Choroid plexus epithelial cell (primary cell): ENCODE measurements around the gene RNF214.

Experiments
- DNase-seq: peaks from one replicate; pipeline ENCODE4 v3.0.0-alpha.2; 2010; ENCODE audit warnings: low read depth
- H3K4me3 ChIP-seq: 2 replicates; pipeline ENCODE4 v1.5.1; 2011; ENCODE audit warnings: low read depth, mild to moderate bottlenecking, control low read depth, low read length, moderate library complexity
- TF ChIP-seq, protein P1 (sequence below): conservative IDR thresholded peaks from 2 replicates; pipeline ENCODE4 v1.5.1; 2011; ENCODE audit warnings: low read depth, mild to moderate bottlenecking, control low read depth, inconsistent platforms, low read length, moderate library complexity

Gene RNF214

DNA sequence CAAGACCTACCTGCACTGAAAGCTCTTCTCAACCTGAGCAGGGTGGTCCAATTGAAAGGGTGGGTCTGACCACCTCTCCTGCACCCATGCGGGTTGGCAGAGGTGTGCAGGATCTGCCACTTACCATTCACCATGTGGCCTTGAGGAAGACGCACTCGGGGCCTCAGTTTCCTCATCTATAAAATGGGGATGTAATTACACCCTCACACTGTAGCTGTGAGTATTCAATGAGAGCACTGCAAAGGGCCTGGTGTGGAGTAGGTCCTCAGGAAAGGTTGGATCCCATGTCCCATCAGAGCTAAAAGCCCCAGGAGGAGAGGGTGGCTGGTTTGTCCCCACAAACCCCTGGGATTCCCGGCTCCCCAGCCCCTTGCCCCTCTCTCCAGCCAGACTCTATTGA, 33.9 kb upstream of the RNF214 start:
- H3K4me3 ChIP-seq, result peak overlapping the region; percentile 66
- DNase-seq, result no peak
- TF ChIP-seq, protein P1, sequence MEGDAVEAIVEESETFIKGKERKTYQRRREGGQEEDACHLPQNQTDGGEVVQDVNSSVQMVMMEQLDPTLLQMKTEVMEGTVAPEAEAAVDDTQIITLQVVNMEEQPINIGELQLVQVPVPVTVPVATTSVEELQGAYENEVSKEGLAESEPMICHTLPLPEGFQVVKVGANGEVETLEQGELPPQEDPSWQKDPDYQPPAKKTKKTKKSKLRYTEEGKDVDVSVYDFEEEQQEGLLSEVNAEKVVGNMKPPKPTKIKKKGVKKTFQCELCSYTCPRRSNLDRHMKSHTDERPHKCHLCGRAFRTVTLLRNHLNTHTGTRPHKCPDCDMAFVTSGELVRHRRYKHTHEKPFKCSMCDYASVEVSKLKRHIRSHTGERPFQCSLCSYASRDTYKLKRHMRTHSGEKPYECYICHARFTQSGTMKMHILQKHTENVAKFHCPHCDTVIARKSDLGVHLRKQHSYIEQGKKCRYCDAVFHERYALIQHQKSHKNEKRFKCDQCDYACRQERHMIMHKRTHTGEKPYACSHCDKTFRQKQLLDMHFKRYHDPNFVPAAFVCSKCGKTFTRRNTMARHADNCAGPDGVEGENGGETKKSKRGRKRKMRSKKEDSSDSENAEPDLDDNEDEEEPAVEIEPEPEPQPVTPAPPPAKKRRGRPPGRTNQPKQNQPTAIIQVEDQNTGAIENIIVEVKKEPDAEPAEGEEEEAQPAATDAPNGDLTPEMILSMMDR, result no peak

DNA sequence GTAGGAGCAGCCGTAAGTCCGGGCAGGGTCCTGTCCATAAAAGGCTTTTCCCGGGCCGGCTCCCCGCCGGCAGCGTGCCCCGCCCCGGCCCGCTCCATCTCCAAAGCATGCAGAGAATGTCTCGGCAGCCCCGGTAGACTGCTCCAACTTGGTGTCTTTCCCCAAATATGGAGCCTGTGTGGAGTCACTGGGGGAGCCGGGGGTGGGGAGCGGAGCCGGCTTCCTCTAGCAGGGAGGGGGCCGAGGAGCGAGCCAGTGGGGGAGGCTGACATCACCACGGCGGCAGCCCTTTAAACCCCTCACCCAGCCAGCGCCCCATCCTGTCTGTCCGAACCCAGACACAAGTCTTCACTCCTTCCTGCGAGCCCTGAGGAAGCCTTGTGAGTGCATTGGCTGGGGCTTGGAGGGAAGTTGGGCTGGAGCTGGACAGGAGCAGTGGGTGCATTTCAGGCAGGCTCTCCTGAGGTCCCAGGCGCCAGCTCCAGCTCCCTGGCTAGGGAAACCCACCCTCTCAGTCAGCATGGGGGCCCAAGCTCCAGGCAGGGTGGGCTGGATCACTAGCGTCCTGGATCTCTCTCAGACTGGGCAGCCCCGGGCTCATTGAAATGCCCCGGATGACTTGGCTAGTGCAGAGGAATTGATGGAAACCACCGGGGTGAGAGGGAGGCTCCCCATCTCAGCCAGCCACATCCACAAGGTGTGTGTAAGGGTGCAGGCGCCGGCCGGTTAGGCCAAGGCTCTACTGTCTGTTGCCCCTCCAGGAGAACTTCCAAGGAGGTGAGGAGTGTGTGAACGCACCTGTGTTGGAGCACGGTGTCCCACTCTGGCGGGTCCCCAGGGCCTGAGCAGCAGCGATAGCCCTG, 33.2 kb upstream of the RNF214 start, which contains the start of gene TAGLN:
Gene TAGLN, plus strand, starts transcription at position 318 of the 863 bp plus-strand sequence. CDS start 3,644 bp downstream, outside the sequence.
- H3K4me3 ChIP-seq, result peak within 1 kb of the TSS; percentile 66
- DNase-seq, result peak; percentile 95
- TF ChIP-seq, protein P1, result no peak

DNA sequence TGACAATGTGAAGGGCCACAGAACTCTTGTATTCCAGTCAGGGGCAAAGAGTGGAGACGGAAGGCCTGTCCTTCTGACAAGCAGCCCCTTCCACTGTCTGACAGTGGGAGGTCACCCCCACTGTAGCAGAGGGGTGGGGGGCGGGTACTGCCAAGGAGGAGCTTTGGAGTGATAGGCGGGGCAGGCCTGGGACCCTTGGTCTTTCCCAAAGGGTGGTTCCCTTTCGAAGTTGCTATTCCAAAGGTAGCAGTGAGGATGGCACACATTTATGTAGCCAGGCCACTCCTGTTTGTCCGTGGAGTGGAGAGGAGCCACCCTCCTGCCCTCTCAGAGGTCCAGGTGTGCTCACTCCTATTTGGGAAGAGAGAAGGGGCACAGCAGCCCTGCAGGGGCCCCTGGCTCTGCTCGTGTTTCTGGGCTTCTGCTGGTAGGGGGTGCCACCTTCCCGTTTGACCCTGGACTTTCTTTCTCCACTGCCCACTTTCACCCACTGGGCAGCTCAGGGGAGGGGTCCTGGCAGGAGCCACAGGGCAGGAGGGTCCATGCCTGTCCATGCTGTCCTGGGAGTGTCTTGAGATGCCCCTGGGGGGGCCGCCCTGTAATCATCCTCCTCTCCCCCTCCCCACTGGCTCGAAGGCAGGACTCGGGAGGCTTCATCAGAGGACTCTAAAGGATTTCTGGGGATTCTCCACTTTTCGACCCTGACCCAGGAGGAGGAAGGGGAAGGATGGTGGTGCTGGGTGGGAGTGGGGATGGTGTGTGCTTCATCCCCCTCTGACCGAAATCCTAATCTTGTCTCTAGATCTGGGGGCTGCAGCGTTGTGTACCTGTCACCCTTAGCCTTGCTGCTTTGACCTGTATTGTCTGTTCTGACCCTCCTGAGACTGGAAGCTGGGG, 32.3 kb upstream of the RNF214 start:
- H3K4me3 ChIP-seq, result peak overlapping the region; percentile 66
- TF ChIP-seq, protein P1, result no peak
- no peak for DNase-seq

DNA sequence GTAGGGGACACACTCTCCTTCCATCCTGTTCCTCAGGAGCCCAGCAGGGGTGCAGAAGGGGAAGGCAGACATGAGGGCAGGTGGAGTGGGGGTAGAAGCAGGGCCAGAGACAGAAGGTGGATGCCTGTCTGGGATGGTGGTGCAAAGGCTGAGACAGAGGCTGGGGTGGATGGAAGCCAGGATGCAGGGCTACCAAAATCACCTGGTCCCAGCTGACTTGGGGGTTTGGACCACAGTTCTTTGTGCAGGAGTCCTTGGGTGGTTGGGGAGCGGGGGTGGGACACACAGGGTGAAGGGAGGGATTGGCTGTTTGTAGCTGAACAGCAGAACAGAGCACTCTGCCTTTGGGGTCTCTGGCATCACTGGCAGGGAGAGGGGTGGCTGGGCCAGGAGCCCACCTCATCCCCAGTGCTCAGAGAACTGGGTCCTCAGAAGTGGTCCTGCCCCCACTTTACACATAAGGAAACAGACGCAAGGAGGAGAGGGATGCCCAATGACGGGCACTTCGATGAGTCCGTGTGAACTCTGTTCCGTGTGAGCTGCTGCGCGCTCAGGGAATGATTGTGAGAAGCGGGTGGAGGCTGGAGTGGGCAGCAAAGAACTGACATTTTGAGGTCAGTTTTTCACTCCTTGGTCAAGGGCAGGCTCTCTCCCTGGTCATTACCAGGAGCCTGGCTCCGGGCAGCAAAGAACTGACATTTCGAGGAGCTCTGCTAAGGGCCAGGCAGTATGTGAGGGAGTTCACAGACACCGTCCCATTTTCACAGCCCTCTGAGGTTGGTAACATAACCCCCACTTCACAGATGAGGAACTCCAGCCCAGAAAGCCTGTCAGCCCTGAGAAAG, 31.4 kb upstream of the RNF214 start:
- TF ChIP-seq, protein P1, result no peak
- peak overlapping the region; percentile 66 for H3K4me3 ChIP-seq
- DNase-seq, result no peak

DNA sequence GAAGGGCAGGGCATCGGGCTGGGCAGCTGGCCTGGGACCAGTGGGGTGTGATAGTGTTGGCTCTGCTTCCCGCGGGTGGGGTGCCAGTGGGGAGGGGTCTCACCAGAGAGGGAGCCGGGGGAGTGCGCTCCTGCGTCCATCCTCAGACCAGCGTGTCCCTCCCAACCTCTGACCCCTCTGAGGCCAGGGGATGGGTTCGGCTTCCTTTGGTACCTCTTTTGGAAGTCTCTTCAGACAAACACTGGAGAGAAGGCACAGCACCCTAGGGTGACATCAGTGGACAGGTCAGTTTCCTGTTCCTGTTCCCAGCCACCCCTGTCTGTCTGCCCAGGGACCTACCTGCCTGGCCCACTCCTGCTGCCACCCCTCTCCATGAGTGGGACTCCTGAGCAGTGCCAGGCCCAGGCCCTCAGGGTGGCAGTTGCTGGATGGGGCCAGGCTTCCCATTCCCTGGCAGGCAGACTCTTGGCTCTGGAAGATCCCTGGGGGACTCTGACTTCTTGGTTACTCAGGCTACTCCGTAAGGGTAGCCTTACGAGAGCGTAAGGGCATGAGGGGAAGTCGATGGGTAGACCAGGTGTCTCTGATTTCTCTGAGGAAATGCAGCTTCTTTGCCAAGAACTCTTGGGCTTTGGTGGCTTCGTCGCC, 30.7 kb upstream of the RNF214 start:
- H3K4me3 ChIP-seq, result peak overlapping the region; percentile 66
- TF ChIP-seq, protein P1, result no peak
- no peak for DNase-seq
